CD4-positive, alpha-beta T cell treated with Interleukin-6 for 4 hours (primary cell): ENCODE data around the gene FOXD2.
"Not testable (repeated sequence)": the region's sequence is repeated elsewhere in the genome, so short reads cannot be mapped to it uniquely, and the experiment has no call there.

Source experiments
- DNase-seq: peaks from one replicate; pipeline ENCODE4 v3.0.0-alpha.2; 2020; ENCODE audit warnings: mixed read lengths

The FOXD2 gene

GRCh38 chr1:47440599-47441081 is 2.8 kb downstream of the FOXD2 start:
- DNase-seq, result no peak

GRCh38 chr1:47441450-47442106 is 3.7 kb downstream of the FOXD2 start:
- DNase-seq, result no peak

- DNase-seq, result no peak
Measured at GRCh38 chr1:47442202-47442601, 4.4 kb downstream of the FOXD2 start.

GRCh38 chr1:47442842-47443529 is 5.1 kb downstream of the FOXD2 start:
- DNase-seq, result no peak

GRCh38 chr1:47443530-47444296 is 5.9 kb downstream of the FOXD2 start:
- no peak for DNase-seq

GRCh38 chr1:47444297-47444561 is 6.4 kb downstream of the FOXD2 start:
- no peak for DNase-seq

- peak; percentile 32 for DNase-seq
Measured at GRCh38 chr1:47444562-47445465, 7.0 kb downstream of the FOXD2 start.

GRCh38 chr1:47445823-47446550 is 8.1 kb downstream of the FOXD2 start:
- no peak for DNase-seq

GRCh38 chr1:47448462-47449222 is 10.8 kb downstream of the FOXD2 start:
- no peak for DNase-seq

GRCh38 chr1:47449822-47450552 is 12.1 kb downstream of the FOXD2 start:
- no peak for DNase-seq

- DNase-seq, result no peak
Measured at GRCh38 chr1:47450606-47451005, 12.8 kb downstream of the FOXD2 start.

GRCh38 chr1:47452426-47452825 is 14.6 kb downstream of the FOXD2 start:
- DNase-seq, result no peak

- DNase-seq, result not testable (repeated sequence)
Measured at GRCh38 chr1:47453910-47454309, 16.1 kb downstream of the FOXD2 start.

- DNase-seq, result no peak
Measured at GRCh38 chr1:47456250-47456649, 18.4 kb downstream of the FOXD2 start.

- not testable (repeated sequence) for DNase-seq
Measured at GRCh38 chr1:47457547-47457946, 19.7 kb downstream of the FOXD2 start.

- DNase-seq, result no peak
Measured at GRCh38 chr1:47459253-47459788, 21.5 kb downstream of the FOXD2 start.

- DNase-seq, result no peak
Measured at GRCh38 chr1:47460040-47460439, 22.2 kb downstream of the FOXD2 start.

GRCh38 chr1:47460456-47460855 is 22.6 kb downstream of the FOXD2 start:
- no peak for DNase-seq

- no peak for DNase-seq
Measured at GRCh38 chr1:47465605-47466004, 27.8 kb downstream of the FOXD2 start.

GRCh38 chr1:47468709-47469389 is 31.0 kb downstream of the FOXD2 start:
- no peak for DNase-seq
